ENCODE data around the gene MAPK12.

Gene MAPK12

DNA sequence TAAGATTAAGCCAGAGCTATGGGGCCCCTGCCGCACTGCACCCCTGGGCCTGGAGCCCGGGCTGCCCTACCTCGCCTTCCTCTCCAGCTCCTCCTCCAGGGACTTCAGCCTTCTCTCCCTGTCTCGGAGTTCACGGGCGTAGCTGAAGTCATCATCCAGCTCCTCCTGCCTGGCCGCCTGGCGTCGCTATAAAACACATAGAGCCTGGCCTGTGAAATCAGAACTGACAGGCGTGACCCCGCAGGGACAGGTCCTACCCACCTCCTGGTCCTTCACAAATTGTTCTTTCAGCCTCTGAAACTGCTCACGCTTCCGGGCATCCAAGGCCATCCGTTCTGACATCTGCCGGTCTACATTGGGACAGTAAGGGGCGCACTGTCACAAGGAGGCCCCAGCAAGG is 37.4 kb downstream of the MAPK12 start:
- peaks cover 51% of the 10 kb centered on the region for H3K36me3 ChIP-seq (ENCODE audit: control insufficient read depth, insufficient read depth, low read length)
- H3K9me3 ChIP-seq (ENCODE audit: control insufficient read depth, insufficient read depth, low read length) = no peaks in the 10 kb centered on the region
- no peak overlapping the region for H3K4me3 ChIP-seq (ENCODE audit: low read depth, low read length)
- no peaks in the 10 kb centered on the region for H3K4me1 ChIP-seq (ENCODE audit: control insufficient read depth, insufficient read depth, low read length)
- no peak overlapping the region for H3K9ac ChIP-seq (ENCODE audit: low read depth, low read length)
- H3K27ac ChIP-seq (ENCODE audit: low read depth, low read length) = no peak overlapping the region
- no peaks in the 10 kb centered on the region for H3K27me3 ChIP-seq (ENCODE audit: control insufficient read depth, insufficient read depth, low read length)

DNA sequence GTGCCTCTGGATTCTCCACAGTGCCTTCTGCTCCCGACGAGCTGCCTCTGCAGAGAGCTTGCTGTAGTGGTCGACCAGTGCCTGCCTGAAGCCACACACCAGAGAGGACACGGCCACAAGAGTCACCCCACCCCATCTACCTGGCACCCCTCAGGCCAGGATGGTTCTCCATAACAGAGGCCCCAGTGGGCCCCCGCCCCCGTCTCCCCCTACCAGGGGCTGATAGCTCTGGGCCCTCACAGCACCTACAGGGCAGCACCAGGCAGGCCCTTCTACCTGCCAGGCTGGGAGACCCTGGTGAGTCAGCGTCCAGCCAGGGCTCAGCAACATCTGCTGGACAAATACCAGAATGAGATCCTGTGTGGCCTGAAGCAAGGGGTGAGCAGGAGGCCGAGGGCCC is 39.0 kb downstream of the MAPK12 start:
- H3K9me3 ChIP-seq (ENCODE audit: control insufficient read depth, insufficient read depth, low read length) = no peaks in the 10 kb centered on the region
- no peak overlapping the region for H3K4me3 ChIP-seq (ENCODE audit: low read depth, low read length)
- H3K9ac ChIP-seq (ENCODE audit: low read depth, low read length) = no peak overlapping the region
- H3K27ac ChIP-seq (ENCODE audit: low read depth, low read length) = no peak overlapping the region
- H3K27me3 ChIP-seq (ENCODE audit: control insufficient read depth, insufficient read depth, low read length) = no peaks in the 10 kb centered on the region
- H3K4me1 ChIP-seq (ENCODE audit: control insufficient read depth, insufficient read depth, low read length) = no peaks in the 10 kb centered on the region
- H3K36me3 ChIP-seq (ENCODE audit: control insufficient read depth, insufficient read depth, low read length) = peaks cover 67% of the 10 kb centered on the region

DNA sequence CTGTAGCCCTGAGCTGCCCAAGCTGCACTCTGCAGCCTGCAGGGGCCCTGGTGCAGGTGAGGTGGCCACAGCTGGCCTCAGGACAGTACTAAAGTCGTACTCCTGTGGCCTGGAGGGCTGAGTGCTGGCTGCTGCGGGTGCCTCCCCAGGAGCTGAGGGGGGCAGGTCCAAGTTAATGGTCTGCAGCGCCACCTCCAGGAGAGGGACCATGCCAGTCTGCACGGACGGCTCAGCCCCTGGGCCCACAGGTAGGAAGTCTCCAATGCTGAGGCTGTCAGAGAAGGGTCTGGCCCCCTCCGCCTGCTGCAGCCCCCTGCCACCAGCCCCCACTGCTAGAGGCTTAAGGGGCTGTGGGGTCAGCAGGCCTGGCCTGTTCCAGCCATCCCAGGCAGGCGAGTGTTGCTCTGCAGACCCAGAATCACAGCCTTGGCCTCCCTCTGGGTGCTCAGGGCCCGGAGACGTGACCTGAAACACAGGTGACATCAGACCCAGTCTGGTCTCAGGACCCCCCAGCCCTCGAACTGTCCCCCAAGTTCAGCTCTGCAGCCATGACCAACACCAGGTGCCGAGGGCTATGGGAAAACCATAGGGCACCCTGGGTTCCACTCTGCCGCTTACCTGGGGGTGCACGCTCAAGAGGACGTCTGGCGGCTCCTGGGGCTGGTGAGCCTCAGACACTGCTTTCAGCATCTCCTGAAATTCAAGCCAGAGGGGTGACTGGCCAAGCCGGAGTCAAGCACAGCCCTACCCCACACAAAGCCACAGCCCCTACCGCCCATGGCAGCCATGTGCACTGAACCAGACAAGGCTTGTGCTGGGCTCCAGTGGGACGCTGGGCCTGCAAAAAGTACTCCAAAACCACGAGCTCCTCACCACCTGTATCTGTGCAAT is 39.8 kb downstream of the MAPK12 start:
- Histone ChIP-seq H3K9me3 (ENCODE audit: control insufficient read depth, insufficient read depth, low read length) (no peaks in the 10 kb centered on the region), H3K4me1 (ENCODE audit: control insufficient read depth, insufficient read depth, low read length) (no peaks in the 10 kb centered on the region), H3K4me3 (ENCODE audit: low read depth, low read length) (no peak overlapping the region), H3K9ac (ENCODE audit: low read depth, low read length) (no peak overlapping the region), H3K36me3 (ENCODE audit: control insufficient read depth, insufficient read depth, low read length) (peaks cover 75% of the 10 kb centered on the region), H3K27ac (ENCODE audit: low read depth, low read length) (no peak overlapping the region), H3K27me3 (ENCODE audit: control insufficient read depth, insufficient read depth, low read length) (no peaks in the 10 kb centered on the region)

DNA sequence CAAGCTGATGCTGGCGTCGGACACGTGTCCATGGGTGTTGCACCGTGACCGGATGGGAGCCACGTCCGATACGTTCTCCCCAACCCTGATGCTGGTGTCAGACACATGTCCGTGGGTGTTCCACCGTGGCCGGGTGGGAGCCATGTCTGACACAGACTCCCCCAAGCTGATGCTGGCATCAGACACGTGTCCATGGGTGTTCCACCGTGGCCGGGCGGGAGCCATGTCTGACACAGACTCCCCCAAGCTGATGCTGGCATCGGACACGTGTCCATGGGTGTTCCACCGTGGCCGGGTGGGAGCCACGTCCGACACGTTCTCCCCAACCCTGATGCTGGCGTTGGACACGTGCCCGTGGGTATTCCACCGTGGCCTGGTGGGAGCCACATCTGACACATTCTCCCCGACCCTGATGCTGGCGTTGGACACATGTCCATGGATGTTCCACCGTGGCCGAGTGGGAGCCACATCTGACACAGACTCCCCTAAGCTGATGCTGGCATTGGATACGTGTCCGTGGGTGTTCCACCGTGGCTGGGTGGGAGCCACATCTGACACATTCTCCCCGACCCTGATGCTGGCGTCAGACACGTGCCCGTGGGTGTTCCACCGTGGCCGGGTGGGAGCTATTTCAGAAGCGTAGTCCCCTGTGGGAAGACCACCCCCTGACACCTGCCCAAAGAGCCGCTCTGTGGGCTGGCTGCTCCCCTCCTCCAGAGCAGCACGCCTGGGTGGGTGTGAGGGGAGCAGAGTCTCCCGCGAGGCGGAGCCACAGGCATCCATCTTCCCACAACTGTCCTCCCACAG is 40.7 kb downstream of the MAPK12 start:
- H3K9me3 ChIP-seq (ENCODE audit: control insufficient read depth, insufficient read depth, low read length) = no peaks in the 10 kb centered on the region
- H3K4me1 ChIP-seq (ENCODE audit: control insufficient read depth, insufficient read depth, low read length) = no peaks in the 10 kb centered on the region
- H3K9ac ChIP-seq (ENCODE audit: low read depth, low read length) = no peak overlapping the region
- H3K27ac ChIP-seq (ENCODE audit: low read depth, low read length) = no peak overlapping the region
- H3K27me3 ChIP-seq (ENCODE audit: control insufficient read depth, insufficient read depth, low read length) = no peaks in the 10 kb centered on the region
- peaks cover 80% of the 10 kb centered on the region for H3K36me3 ChIP-seq (ENCODE audit: control insufficient read depth, insufficient read depth, low read length)
- no peak overlapping the region for H3K4me3 ChIP-seq (ENCODE audit: low read depth, low read length)

DNA sequence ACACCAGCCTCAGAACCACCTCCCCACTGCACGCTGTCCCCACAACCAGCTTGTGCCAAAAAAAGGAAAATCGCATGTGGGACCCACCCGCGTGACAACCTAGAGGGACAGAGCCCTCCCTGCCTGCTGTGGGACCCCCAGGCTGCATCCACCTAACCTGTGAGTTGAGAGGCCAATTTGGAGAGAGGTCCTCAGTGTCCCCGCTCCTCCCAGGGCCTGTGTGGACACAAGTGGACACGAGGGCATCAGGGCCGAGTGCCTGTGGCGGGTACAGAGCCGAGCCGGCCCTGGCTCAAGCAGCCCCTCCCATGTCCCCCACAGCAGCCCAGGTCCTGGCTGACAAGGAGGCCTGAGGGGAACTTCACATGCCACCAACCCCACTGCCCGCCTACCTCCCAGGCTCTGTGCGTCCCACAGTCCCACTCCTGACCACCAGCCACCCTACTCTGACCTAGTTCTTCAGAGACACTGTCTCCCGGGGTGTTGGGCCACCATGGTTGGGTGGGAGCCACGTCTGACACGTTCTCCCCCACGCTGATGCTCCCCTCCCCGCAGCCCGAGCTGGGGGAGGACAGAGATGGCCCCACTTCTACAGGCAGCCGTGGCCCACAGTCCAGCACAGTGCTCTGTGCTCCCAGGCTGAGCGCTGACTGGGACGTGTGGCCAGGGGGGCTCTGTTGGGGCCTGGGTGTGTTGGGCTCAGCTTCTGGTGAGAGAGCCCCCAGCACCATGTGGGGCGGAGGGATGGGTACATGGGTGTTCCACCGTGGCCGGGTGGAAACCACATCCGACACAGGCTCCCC is 41.5 kb downstream of the MAPK12 start:
- no peaks in the 10 kb centered on the region for H3K9me3 ChIP-seq (ENCODE audit: control insufficient read depth, insufficient read depth, low read length)
- H3K36me3 ChIP-seq (ENCODE audit: control insufficient read depth, insufficient read depth, low read length) = peaks cover 83% of the 10 kb centered on the region
- no peak overlapping the region for H3K4me3 ChIP-seq (ENCODE audit: low read depth, low read length)
- H3K27ac ChIP-seq (ENCODE audit: low read depth, low read length) = no peak overlapping the region
- no peaks in the 10 kb centered on the region for H3K27me3 ChIP-seq (ENCODE audit: control insufficient read depth, insufficient read depth, low read length)
- no peak overlapping the region for H3K9ac ChIP-seq (ENCODE audit: low read depth, low read length)
- no peaks in the 10 kb centered on the region for H3K4me1 ChIP-seq (ENCODE audit: control insufficient read depth, insufficient read depth, low read length)

DNA sequence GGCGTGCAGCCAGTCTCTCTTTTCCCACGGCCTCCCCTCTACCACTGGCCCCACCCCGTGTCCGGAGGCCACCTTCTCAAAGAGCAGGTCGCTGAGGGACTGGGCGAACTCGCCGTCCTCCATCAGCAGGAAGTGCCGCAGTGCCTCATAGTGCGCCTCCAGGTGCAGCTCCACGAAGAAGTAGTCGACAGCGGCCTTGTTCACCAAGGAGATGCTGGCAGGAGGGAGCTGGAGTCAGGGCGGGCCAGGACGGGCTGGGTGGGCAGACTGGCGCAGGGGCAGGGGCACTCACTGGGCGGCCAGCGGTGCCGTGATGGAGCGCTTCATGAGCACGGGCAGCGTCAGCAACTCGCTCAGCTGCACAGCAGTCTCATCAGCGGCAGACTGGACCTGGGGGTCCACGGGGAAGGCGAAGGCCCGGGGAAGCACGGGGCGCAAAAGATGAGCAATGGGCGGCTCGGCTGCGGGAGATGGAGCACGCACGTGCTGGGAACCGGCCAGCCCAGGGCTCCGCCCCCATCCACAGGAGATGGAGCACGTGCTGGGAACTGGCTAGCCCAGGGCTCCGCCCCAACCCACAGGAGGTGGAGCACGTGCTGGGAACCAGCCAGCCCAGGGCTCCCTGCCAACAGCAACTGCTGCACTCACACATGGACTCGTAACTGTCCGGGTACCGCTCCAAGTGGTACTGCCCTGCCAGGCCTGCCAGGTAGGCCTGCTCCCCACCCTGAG is 42.3 kb downstream of the MAPK12 start:
- Histone ChIP-seq H3K36me3 (ENCODE audit: control insufficient read depth, insufficient read depth, low read length) (peaks cover 83% of the 10 kb centered on the region), H3K27me3 (ENCODE audit: control insufficient read depth, insufficient read depth, low read length) (no peaks in the 10 kb centered on the region), H3K4me3 (ENCODE audit: low read depth, low read length) (no peak overlapping the region), H3K9ac (ENCODE audit: low read depth, low read length) (no peak overlapping the region), H3K9me3 (ENCODE audit: control insufficient read depth, insufficient read depth, low read length) (no peaks in the 10 kb centered on the region), H3K27ac (ENCODE audit: low read depth, low read length) (no peak overlapping the region), H3K4me1 (ENCODE audit: control insufficient read depth, insufficient read depth, low read length) (no peaks in the 10 kb centered on the region)

DNA sequence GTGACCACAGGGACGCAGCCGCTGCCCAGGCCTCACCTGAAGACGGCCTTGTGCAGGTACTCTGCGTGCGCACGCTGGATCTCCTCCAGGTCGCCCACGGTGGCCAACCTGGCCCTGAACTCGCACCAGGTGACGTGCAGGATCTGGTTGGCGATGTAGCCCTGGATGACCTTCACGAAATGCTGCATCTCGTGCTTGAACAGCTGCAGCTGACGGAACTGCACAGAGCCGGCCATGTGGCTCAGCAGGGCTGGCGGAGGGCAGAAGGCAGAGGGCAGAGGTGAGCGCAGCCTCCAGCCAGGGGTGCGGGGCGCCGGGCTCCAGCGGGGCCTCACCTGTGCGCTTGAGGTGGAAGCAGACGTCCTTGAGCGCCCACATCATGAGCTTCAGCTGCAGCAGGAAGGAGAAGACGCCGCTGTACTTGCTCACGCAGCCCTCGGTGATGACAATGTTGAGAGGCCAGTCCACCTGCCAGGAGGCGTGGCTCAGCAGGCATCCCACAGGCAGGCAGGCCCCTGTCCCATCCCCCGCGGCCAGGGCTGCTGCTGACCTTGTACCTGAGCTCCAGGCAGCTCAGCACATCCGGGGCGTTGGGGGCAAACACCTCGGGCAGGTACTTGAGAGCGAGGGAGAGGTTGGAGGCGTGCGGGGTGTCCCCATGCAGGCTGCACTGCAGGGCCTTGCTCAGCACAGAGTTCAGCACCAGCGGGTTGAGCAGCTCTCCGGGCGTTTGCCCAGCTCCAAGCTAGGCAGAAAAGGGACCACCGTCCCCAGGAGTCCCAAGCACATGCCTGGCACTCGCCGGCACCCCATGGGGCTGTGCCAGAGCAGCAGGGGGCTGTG is 43.1 kb downstream of the MAPK12 start:
- peaks cover 82% of the 10 kb centered on the region for H3K36me3 ChIP-seq (ENCODE audit: control insufficient read depth, insufficient read depth, low read length)
- no peaks in the 10 kb centered on the region for H3K27me3 ChIP-seq (ENCODE audit: control insufficient read depth, insufficient read depth, low read length)

DNA sequence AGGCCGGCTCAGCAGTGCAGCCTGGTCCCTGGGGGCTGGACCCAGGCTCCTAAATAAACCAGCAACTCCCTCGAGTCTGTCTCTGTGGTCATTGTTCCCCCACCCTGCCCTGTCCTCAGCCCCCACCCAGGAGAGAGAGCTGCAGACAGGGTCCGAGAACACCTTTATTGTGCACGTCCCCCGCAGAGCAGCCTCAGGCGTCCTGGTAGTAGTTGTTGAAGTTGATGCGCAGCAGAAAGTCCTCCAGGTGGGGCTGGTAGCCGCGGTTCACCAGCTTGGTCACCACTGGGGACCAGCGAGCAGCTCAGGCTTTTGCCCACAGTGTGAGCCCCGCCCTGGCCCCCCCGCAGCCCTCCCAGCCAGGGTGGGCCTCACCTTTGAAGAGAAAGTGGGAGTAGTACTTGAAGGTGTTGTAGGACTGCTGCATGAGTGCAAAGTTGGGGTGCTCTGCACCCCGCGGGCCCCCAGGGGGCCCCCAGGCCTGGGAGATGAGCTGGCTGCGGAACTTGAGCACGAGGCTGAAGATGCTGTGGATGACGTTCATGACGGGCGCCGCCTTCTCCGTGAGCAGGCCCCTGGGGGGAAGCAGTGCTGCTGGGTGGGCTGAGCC is 43.8 kb downstream of the MAPK12 start:
- no peak overlapping the region for H3K4me3 ChIP-seq (ENCODE audit: low read depth, low read length)
- no peaks in the 10 kb centered on the region for H3K9me3 ChIP-seq (ENCODE audit: control insufficient read depth, insufficient read depth, low read length)
- H3K27me3 ChIP-seq (ENCODE audit: control insufficient read depth, insufficient read depth, low read length) = no peaks in the 10 kb centered on the region
- H3K27ac ChIP-seq (ENCODE audit: low read depth, low read length) = no peak overlapping the region
- peaks cover 82% of the 10 kb centered on the region for H3K36me3 ChIP-seq (ENCODE audit: control insufficient read depth, insufficient read depth, low read length)
- no peaks in the 10 kb centered on the region for H3K4me1 ChIP-seq (ENCODE audit: control insufficient read depth, insufficient read depth, low read length)
- no peak overlapping the region for H3K9ac ChIP-seq (ENCODE audit: low read depth, low read length)

More for the DNA sequence above, 43.1 kb downstream of the MAPK12 start:
- Histone ChIP-seq H3K4me3 (ENCODE audit: low read depth, low read length) (no peak overlapping the region), H3K4me1 (ENCODE audit: control insufficient read depth, insufficient read depth, low read length) (no peaks in the 10 kb centered on the region), H3K9me3 (ENCODE audit: control insufficient read depth, insufficient read depth, low read length) (no peaks in the 10 kb centered on the region), H3K9ac (ENCODE audit: low read depth, low read length) (no peak overlapping the region), H3K27ac (ENCODE audit: low read depth, low read length) (no peak overlapping the region)

DNA sequence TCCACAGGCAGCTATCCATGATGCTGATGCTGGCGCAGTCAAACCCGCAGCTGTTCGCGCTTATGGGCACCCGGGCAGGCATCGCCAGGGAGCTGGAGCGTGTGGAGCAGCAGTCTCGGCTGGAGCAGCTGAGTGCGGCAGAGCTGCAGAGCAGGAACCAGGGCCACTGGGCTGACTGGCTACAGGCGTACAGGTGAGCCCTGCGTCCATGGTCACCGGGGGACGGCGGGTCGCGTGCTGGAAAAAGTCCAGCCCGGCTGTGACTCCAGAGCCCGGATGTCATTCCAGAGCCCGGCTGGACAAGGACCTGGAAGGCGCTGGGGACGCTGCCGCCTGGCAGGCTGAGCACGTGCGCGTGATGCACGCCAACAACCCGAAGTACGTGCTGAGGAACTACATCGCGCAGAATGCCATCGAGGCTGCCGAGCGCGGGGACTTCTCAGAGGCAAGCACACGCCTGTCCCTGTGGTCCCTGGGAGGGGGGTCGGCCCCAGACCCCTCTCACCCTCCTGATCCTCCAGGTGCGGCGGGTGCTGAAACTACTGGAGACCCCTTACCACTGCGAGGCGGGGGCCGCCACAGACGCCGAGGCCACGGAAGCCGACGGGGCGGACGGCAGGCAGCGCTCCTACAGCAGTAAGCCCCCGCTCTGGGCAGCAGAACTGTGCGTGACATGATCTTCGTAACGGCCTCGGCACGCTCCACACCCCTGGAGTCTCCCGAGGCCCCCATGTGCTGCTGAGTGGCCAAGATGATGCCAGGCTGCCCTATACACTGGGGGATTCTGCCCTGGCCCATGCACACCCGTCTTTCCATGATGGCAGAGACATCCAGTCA is 44.6 kb downstream of the MAPK12 start:
- no peaks in the 10 kb centered on the region for H3K9me3 ChIP-seq (ENCODE audit: control insufficient read depth, insufficient read depth, low read length)
- no peak overlapping the region for H3K27ac ChIP-seq (ENCODE audit: low read depth, low read length)
- no peaks in the 10 kb centered on the region for H3K27me3 ChIP-seq (ENCODE audit: control insufficient read depth, insufficient read depth, low read length)
- H3K4me1 ChIP-seq (ENCODE audit: control insufficient read depth, insufficient read depth, low read length) = no peaks in the 10 kb centered on the region
- H3K4me3 ChIP-seq (ENCODE audit: low read depth, low read length) = no peak overlapping the region
- peaks cover 82% of the 10 kb centered on the region for H3K36me3 ChIP-seq (ENCODE audit: control insufficient read depth, insufficient read depth, low read length)
- H3K9ac ChIP-seq (ENCODE audit: low read depth, low read length) = no peak overlapping the region

All from HUES48 (cell line).